ENCODE data around the gene ZSWIM1. TPM values are rescaled to one million over a fixed set of nuclear protein-coding genes. Genes with fewer than 3 reads are reported as not detected.

The ZSWIM1 gene
- total and polyA plus RNA-seq, 10 of the 15 experiments (the other 5 are each of a cell fraction or from before 2014, with no cell fraction given), result 2.4 to 16.0 (median 9.8) TPM

- TF ChIP-seq ATF2 (IDR thresholded peaks at IDR 0.05; ENCODE audit: low read length), result no peak
- no peak for TF ChIP-seq RELA (IDR thresholded peaks at IDR 0.05; ENCODE audit: borderline replicate concordance, partially characterized antibody)
- TF ChIP-seq SMAD1 (IDR thresholded peaks at IDR 0.05; ENCODE audit: low read depth, partially characterized antibody), result no peak
- no peak for TF ChIP-seq SIN3A (IDR thresholded peaks at IDR 0.05; ENCODE audit: low read depth, low read length)
- no peak for TF ChIP-seq PAX8 (IDR thresholded peaks at IDR 0.05)
- TF ChIP-seq POLR2A (IDR thresholded peaks at IDR 0.05; ENCODE audit: low read depth, low read length), result peak; percentile 77
- TF ChIP-seq YBX1 (IDR thresholded peaks at IDR 0.05), result no peak
- no peak; the same call in none of the 2 replicates for TF ChIP-seq MLLT1 (IDR thresholded peaks at IDR 0.05)
- no peak for TF ChIP-seq CHD4 (IDR thresholded peaks at IDR 0.05)
- no peak for TF ChIP-seq FOXK2 (IDR thresholded peaks at IDR 0.05)
- TF ChIP-seq ZBTB33 (IDR thresholded peaks at IDR 0.05), result no peak
- TF ChIP-seq RFX5 (IDR thresholded peaks at IDR 0.05; ENCODE audit: low read depth, low read length), result 0 out of 2 replicates have a peak, but pooled peaks have one; percentile 52
- TF ChIP-seq CREM (IDR thresholded peaks at IDR 0.05; ENCODE audit: low read depth), result peak; percentile 8; the same call in 1 of the 2 replicates
- no peak for TF ChIP-seq ZNF24 (IDR thresholded peaks at IDR 0.05)
- TF ChIP-seq RCOR1 (conservative IDR thresholded peaks at IDR 0.05; ENCODE audit: low read depth, low read length), result no peak
- no peak for TF ChIP-seq BCL11A (IDR thresholded peaks at IDR 0.05; ENCODE audit: low read depth, low read length)
- TF ChIP-seq HDAC6 (IDR thresholded peaks at IDR 0.05; ENCODE audit: unreplicated experiment), result no peak
- peak; percentile 90 for TF ChIP-seq CHD2 (IDR thresholded peaks at IDR 0.05; ENCODE audit: borderline replicate concordance, low read depth, low read length)
- TF ChIP-seq NFIC (IDR thresholded peaks at IDR 0.05; ENCODE audit: low read depth, low read length), result no peak
- TF ChIP-seq EZH2 (IDR thresholded peaks at IDR 0.05; ENCODE audit: borderline replicate concordance, control insufficient read depth, low read depth, low read length), result no peak
- TF ChIP-seq KLF5 (IDR thresholded peaks at IDR 0.05; ENCODE audit: partially characterized antibody), result no peak
- TF ChIP-seq CUX1 (IDR thresholded peaks at IDR 0.05; ENCODE audit: insufficient replicate concordance, low read depth, low read length), result no peak
Measured at GRCh38 chr20:45910670-45911485, 29.9 kb downstream of the ZSWIM1 start (continued).

All from GM12878 (cell line).